HEK293T (cell line): ENCODE data around the gene EPHA2.
A peak's percentile ranks its signal among the peaks of the same experiment; 100 is the strongest.
"Not testable (repeated sequence)": the region's sequence is repeated elsewhere in the genome, so short reads cannot be mapped to it uniquely, and the experiment has no call there.

Source experiments
- CTCF ChIA-PET: fragments of 350-600 bp; formaldehyde crosslinking; extraction: SDS; loops from one replicate; lab custom pipeline; 2021; ENCODE audit warnings: antibody characterized with exemption, inconsistent platforms; lab: Yijun Ruan, JAX
- POLR2A ChIA-PET: fragments of 350-600 bp; formaldehyde crosslinking; extraction: SDS; loops from one replicate; lab custom pipeline; 2020; ENCODE audit warnings: antibody characterized with exemption, inconsistent platforms; lab: Yijun Ruan, JAX
- DNase-seq: peaks from one replicate; pipeline ENCODE4 v3.0.0; 2012; ENCODE audit warnings: mixed read lengths; ENCODE audit errors: extremely low spot score
- ARNT ChIP-seq: fragments of 450-650 bp; IDR thresholded peaks from 2 replicates; pipeline ENCODE4 v1.6.1; 2017; ENCODE audit warnings: mild to moderate bottlenecking
- BHLHE40 ChIP-seq: fragments of 450-650 bp; IDR thresholded peaks from 2 replicates; pipeline ENCODE4 v1.6.1; 2016; ENCODE audit warnings: mild to moderate bottlenecking, moderate library complexity, borderline replicate concordance
- CTBP1 ChIP-seq: fragments of 450-650 bp; IDR thresholded peaks from 2 replicates; pipeline ENCODE4 v1.6.1; 2016; ENCODE audit warnings: borderline replicate concordance
- ELF4 ChIP-seq: fragments of 450-650 bp; IDR thresholded peaks from 2 replicates; pipeline ENCODE4 v1.6.1; 2017; ENCODE audit warnings: antibody characterized with exemption
- FOXA1 ChIP-seq: fragments of 450-650 bp; IDR thresholded peaks from 2 replicates; pipeline ENCODE4 v1.6.1; 2016; ENCODE audit warnings: mild to moderate bottlenecking
- FOXK2 ChIP-seq: fragments of 450-650 bp; IDR thresholded peaks from 2 replicates; pipeline ENCODE4 v1.6.1; 2016; ENCODE audit warnings: mild to moderate bottlenecking
- FOXM1 ChIP-seq: fragments of 450-650 bp; IDR thresholded peaks from 2 replicates; pipeline ENCODE4 v1.6.1; 2017; ENCODE audit warnings: mild to moderate bottlenecking, borderline replicate concordance
- HDGF ChIP-seq: fragments of 450-650 bp; IDR thresholded peaks from 2 replicates; pipeline ENCODE4 v1.6.1; 2017; ENCODE audit warnings: antibody characterized with exemption, borderline replicate concordance
- L3MBTL2 ChIP-seq: fragments of 450-650 bp; conservative IDR thresholded peaks from 2 replicates; pipeline ENCODE4 v1.6.1; 2016; ENCODE audit warnings: mild to moderate bottlenecking
- LEF1 ChIP-seq: fragments of 450-650 bp; IDR thresholded peaks from 2 replicates; pipeline ENCODE4 v1.6.1; 2017; ENCODE audit warnings: mild to moderate bottlenecking, borderline replicate concordance
- NFRKB ChIP-seq: fragments of 450-650 bp; IDR thresholded peaks from 2 replicates; pipeline ENCODE4 v1.6.1; 2016; ENCODE audit warnings: mild to moderate bottlenecking, moderate library complexity
- PKNOX1 ChIP-seq: fragments of 450-650 bp; IDR thresholded peaks from 2 replicates; pipeline ENCODE4 v1.6.1; 2016
- SP1 ChIP-seq: fragments of 450-650 bp; IDR thresholded peaks from 2 replicates; pipeline ENCODE4 v1.6.1; 2017
- SUZ12 ChIP-seq: fragments of 450-650 bp; IDR thresholded peaks from 2 replicates; pipeline ENCODE4 v1.6.1; 2016; ENCODE audit warnings: mild to moderate bottlenecking
- TARDBP ChIP-seq: fragments of 450-650 bp; IDR thresholded peaks from 2 replicates; pipeline ENCODE4 v1.6.1; 2016
- ZNF384 ChIP-seq: fragments of 450-650 bp; IDR thresholded peaks from 2 replicates; pipeline ENCODE4 v1.6.1; 2016

The EPHA2 gene

GRCh38 chr1:16171314-16172151 lies 15.7 kb upstream of the EPHA2 start:
- DNase-seq = no peak
- POLR2A ChIA-PET = no interaction called here
- TF ChIP-seq L3MBTL2 (no peak), PKNOX1 (no peak), ARNT (no peak), LEF1 (no peak), NFRKB (no peak), SP1 (no peak), ELF4 (no peak), BHLHE40 (no peak), FOXK2 (no peak), SUZ12 (no peak), TARDBP (no peak)
- CTCF ChIA-PET = interaction anchor here (0.6 kb wide), 1 partner anchor 76 kb away, joined by 3 read pairs; no protein-coding TSS in a partner anchor

- TF ChIP-seq SUZ12 = no peak
- TF ChIP-seq SP1 = no peak
- TF ChIP-seq FOXA1 = no peak
- no peak for TF ChIP-seq L3MBTL2
- no peak for TF ChIP-seq FOXM1
- TF ChIP-seq ZNF384 = no peak
- TF ChIP-seq LEF1 = no peak
- TF ChIP-seq TARDBP = no peak
- no peak for TF ChIP-seq NFRKB
- TF ChIP-seq CTBP1 = no peak
- no peak for TF ChIP-seq FOXK2
- TF ChIP-seq ELF4 = no peak
- no peak for TF ChIP-seq PKNOX1
- TF ChIP-seq ARNT = no peak
- TF ChIP-seq HDGF = no peak
- POLR2A ChIA-PET = interaction anchor here (1.6 kb wide), 1 partner anchor 14 kb away, joined by 5 read pairs; the partner anchor contains the start of gene EPHA2
- DNase-seq = no peak
- CTCF ChIA-PET = no interaction called here
Observed at GRCh38 chr1:16170283-16170673, 14.4 kb upstream of the EPHA2 start.

- POLR2A ChIA-PET = interaction anchor here (1.6 kb wide), 1 partner anchor 13 kb away, joined by 5 read pairs; the partner anchor contains the start of gene EPHA2
- TF ChIP-seq NFRKB = no peak
- TF ChIP-seq LEF1 = no peak
- no peak for TF ChIP-seq SUZ12
- TF ChIP-seq TARDBP = no peak
- TF ChIP-seq SP1 = no peak
- no peak for TF ChIP-seq BHLHE40
- TF ChIP-seq ELF4 = no peak
- TF ChIP-seq L3MBTL2 = no peak
- no peak for TF ChIP-seq ARNT
- TF ChIP-seq FOXK2 = no peak
- TF ChIP-seq ZNF384 = no peak
- TF ChIP-seq PKNOX1 = no peak
- TF ChIP-seq HDGF = no peak
- TF ChIP-seq CTBP1 = no peak
- no peak for TF ChIP-seq FOXM1
- no peak for TF ChIP-seq FOXA1
- no peak for DNase-seq
- CTCF ChIA-PET = interaction anchor here (1.3 to 1.9 kb wide), 2 partner anchors 86 to 90 kb away, joined by 4 read pairs; no protein-coding TSS in a partner anchor
Observed at GRCh38 chr1:16168622-16169360, 12.9 kb upstream of the EPHA2 start.

- ChIA-PET CTCF (interaction anchor here (1.3 to 1.9 kb wide), 2 partner anchors 86 to 89 kb away, joined by 4 read pairs; no protein-coding TSS in a partner anchor), POLR2A (interaction anchor here (0.9 kb wide), 1 partner anchor 15 kb away, joined by 3 read pairs; no protein-coding TSS in a partner anchor)
Observed at GRCh38 chr1:16168144-16168495, 12.3 kb upstream of the EPHA2 start.

GRCh38 chr1:16167331-16168143 lies 11.7 kb upstream of the EPHA2 start:
- TF ChIP-seq HDGF (no peak), FOXK2 (no peak), PKNOX1 (no peak), ARNT (no peak), LEF1 (no peak), L3MBTL2 (peak; percentile 59), FOXM1 (peak; percentile 21; the same call in 1 of the 2 replicates), ZNF384 (no peak), FOXA1 (no peak), SP1 (no peak)
- ChIA-PET POLR2A (interaction anchor here (0.9 kb wide), 1 partner anchor 15 kb away, joined by 3 read pairs; no protein-coding TSS in a partner anchor), CTCF (interaction anchor here (1.3 to 1.9 kb wide), 2 partner anchors 85 to 88 kb away, joined by 4 read pairs; no protein-coding TSS in a partner anchor)
- peak; percentile 77 for DNase-seq

More at GRCh38 chr1:16168144-16168495, 12.3 kb upstream of the EPHA2 start:
- DNase-seq = not testable (repeated sequence)
